Activated CD4-positive, alpha-beta T cell treated with anti-CD3 and anti-CD28 coated beads for 36 hours (primary cell): ENCODE measurements around the gene ADK. TPM values are rescaled to one million over a fixed set of nuclear protein-coding genes. Genes with fewer than 3 reads are reported as not detected.
A peak's percentile ranks its signal among the peaks of the same experiment; 100 is the strongest.
"Not testable (repeated sequence)": the region's sequence is repeated elsewhere in the genome, so short reads cannot be mapped to it uniquely, and the experiment has no call there.

Source experiments
- ATAC-seq: fragments of 200-7000 bp; cut with Tn5 transposase; one replicate; pipeline ENCODE4 v1.10.0; 2021; ENCODE audit warnings: mild to moderate bottlenecking, moderate library complexity
- CTCF ChIA-PET: fragments of 350-600 bp; sonication (Branson Sonifier 250); formaldehyde crosslinking; loops from one replicate; lab custom pipeline; 2021; ENCODE audit warnings: antibody characterized with exemption; lab: Charles Lee
- POLR2A ChIA-PET: fragments of 350-600 bp; sonication (Branson Sonifier 250); formaldehyde crosslinking; loops from one replicate; lab custom pipeline; 2021; ENCODE audit warnings: antibody characterized with exemption, inconsistent platforms; lab: Charles Lee
- DNase-seq: peaks from one replicate; pipeline ENCODE4 v3.0.0-alpha.2; 2020
- H3K27ac Mint-ChIP-seq: one replicate; pipeline ENCODE4 v1.8.0; 2021; ENCODE audit warnings: mixed read lengths
- H3K27me3 Mint-ChIP-seq: one replicate; pipeline ENCODE4 v1.8.0; 2021; ENCODE audit warnings: mixed read lengths
- H3K36me3 Mint-ChIP-seq: one replicate; pipeline ENCODE4 v1.8.0; 2021; ENCODE audit warnings: low read depth, mixed read lengths
- H3K4me1 Mint-ChIP-seq: one replicate; pipeline ENCODE4 v1.8.0; 2021; ENCODE audit warnings: mixed read lengths
- H3K4me3 Mint-ChIP-seq: one replicate; pipeline ENCODE4 v1.8.0; 2021; ENCODE audit warnings: mild to moderate bottlenecking, moderate library complexity, mixed read lengths
- H3K9me3 Mint-ChIP-seq: one replicate; pipeline ENCODE4 v1.8.0; 2021; ENCODE audit warnings: low read depth, mixed read lengths
- intact Hi-C, 2 experiments: fragments of 100-400 bp; cut with DNase I in 1 of 2; cut with micrococcal nuclease in 1 of 2; formaldehyde crosslinking; loops; one replicate each; pipeline versions ENCODE4 v1.14.2 to v1.15.1; 2022 to 2024; cut with DNase I, micrococcal nuclease
- total RNA-seq, 2 experiments: library from RNA; stranded (reverse); gene quantifications; one replicate each; pipeline ENCODE4 v1.2.3, GENCODE V29; 2021

The ADK gene
- total RNA-seq, 2 experiments from 2014 or later: 53.7 to 55.0 TPM

GRCh38 chr10:74450602-74451001 lies 299.6 kb downstream of the ADK start:
- H3K9me3 Mint-ChIP-seq: peaks cover 2% of the 10 kb centered on the region
- DNase-seq (no peak), ATAC-seq (no peak)
- intact Hi-C loops: loop anchor here in 1 of 2 experiments (1.0 kb wide), 2 partner anchors 50 to 135 kb away; no protein-coding TSS in a partner anchor
- H3K27me3 Mint-ChIP-seq: no peaks in the 10 kb centered on the region
- no peak overlapping the region for H3K27ac Mint-ChIP-seq
- no peak overlapping the region for H3K4me3 Mint-ChIP-seq
- peaks cover 8% of the 10 kb centered on the region for H3K4me1 Mint-ChIP-seq
- H3K36me3 Mint-ChIP-seq: peaks cover 5% of the 10 kb centered on the region
- ChIA-PET CTCF (no interaction called here), POLR2A (no interaction called here)

- Mint-ChIP-seq H3K36me3 (peaks cover 11% of the 10 kb centered on the region), H3K27ac (peak overlapping the region; percentile 77), H3K9me3 (peaks cover 7% of the 10 kb centered on the region), H3K4me3 (no peak overlapping the region), H3K27me3 (no peaks in the 10 kb centered on the region), H3K4me1 (peaks cover 8% of the 10 kb centered on the region)
- intact Hi-C loops: loop anchor here in 1 of 2 experiments (1.0 kb wide), 2 partner anchors 49 to 134 kb away; no protein-coding TSS in a partner anchor
- POLR2A ChIA-PET: no interaction called here
- DNase-seq: no peak
- CTCF ChIA-PET: interaction anchor here (1.2 kb wide), 1 partner anchor 31 kb away, joined by 3 read pairs; no protein-coding TSS in a partner anchor
- ATAC-seq: peak; percentile 47
These were observed 300.3 kb downstream of the ADK start for GRCh38 chr10:74451127-74451829.

- POLR2A ChIA-PET: interaction anchor here (0.7 kb wide), 1 partner anchor 114 kb away, joined by 4 read pairs; no protein-coding TSS in a partner anchor
- CTCF ChIA-PET: interaction anchor here (1.2 kb wide), 1 partner anchor 10 kb away, joined by 3 read pairs; no protein-coding TSS in a partner anchor
- Mint-ChIP-seq H3K4me1 (peaks cover 8% of the 10 kb centered on the region), H3K36me3 (peaks cover 18% of the 10 kb centered on the region), H3K9me3 (peaks cover 13% of the 10 kb centered on the region), H3K4me3 (no peak overlapping the region), H3K27me3 (no peaks in the 10 kb centered on the region), H3K27ac (no peak overlapping the region)
- ATAC-seq (no peak), DNase-seq (no peak)
- intact Hi-C loops: no loop called here
These were observed 302.1 kb downstream of the ADK start for GRCh38 chr10:74453169-74453568.

- peaks cover 13% of the 10 kb centered on the region for H3K9me3 Mint-ChIP-seq
- H3K4me3 Mint-ChIP-seq, intact Hi-C loops, POLR2A ChIA-PET, H3K27me3 Mint-ChIP-seq, CTCF ChIA-PET, H3K4me1 Mint-ChIP-seq, H3K27ac Mint-ChIP-seq, DNase-seq, ATAC-seq: not testable (repeated sequence)
- peaks cover 18% of the 10 kb centered on the region for H3K36me3 Mint-ChIP-seq
These were observed 306.5 kb downstream of the ADK start for GRCh38 chr10:74457478-74457877.

- peaks cover 11% of the 10 kb centered on the region for H3K9me3 Mint-ChIP-seq
These were observed 309.8 kb downstream of the ADK start for GRCh38 chr10:74460812-74461211.

GRCh38 chr10:74474022-74474713 lies 323.1 kb downstream of the ADK start:
- ChIA-PET CTCF (interaction anchor here (0.6 kb wide), 1 partner anchor 63 kb away, joined by 3 read pairs; no protein-coding TSS in a partner anchor), POLR2A (interaction anchor here (0.7 kb wide), 1 partner anchor 29 kb away, joined by 3 read pairs; no protein-coding TSS in a partner anchor)
- no peak for ATAC-seq
- no peaks in the 10 kb centered on the region for H3K27me3 Mint-ChIP-seq
- no peak for DNase-seq
- H3K36me3 Mint-ChIP-seq: peaks cover 27% of the 10 kb centered on the region
- no peak overlapping the region for H3K4me3 Mint-ChIP-seq
- no peaks in the 10 kb centered on the region for H3K9me3 Mint-ChIP-seq
- H3K27ac Mint-ChIP-seq: no peak overlapping the region
- intact Hi-C loops: no loop called here
- H3K4me1 Mint-ChIP-seq: no peaks in the 10 kb centered on the region

More at GRCh38 chr10:74460812-74461211, 309.8 kb downstream of the ADK start:
- DNase-seq: no peak
- no peak for ATAC-seq
- CTCF ChIA-PET: no interaction called here
- intact Hi-C loops: no loop called here
- H3K27ac Mint-ChIP-seq: no peak overlapping the region
- peaks cover 12% of the 10 kb centered on the region for H3K36me3 Mint-ChIP-seq
- no peak overlapping the region for H3K4me3 Mint-ChIP-seq
- POLR2A ChIA-PET: no interaction called here
- peaks cover 2% of the 10 kb centered on the region for H3K4me1 Mint-ChIP-seq
- H3K27me3 Mint-ChIP-seq: no peaks in the 10 kb centered on the region

GRCh38 chr10:74476162-74476706 lies 325.2 kb downstream of the ADK start:
- peaks cover 22% of the 10 kb centered on the region for H3K36me3 Mint-ChIP-seq
- H3K27me3 Mint-ChIP-seq, H3K4me1 Mint-ChIP-seq, CTCF ChIA-PET, H3K4me3 Mint-ChIP-seq, intact Hi-C loops, ATAC-seq, H3K27ac Mint-ChIP-seq, H3K9me3 Mint-ChIP-seq, DNase-seq, POLR2A ChIA-PET: not testable (repeated sequence)

- Mint-ChIP-seq H3K9me3 (peaks cover 6% of the 10 kb centered on the region), H3K36me3 (peaks cover 34% of the 10 kb centered on the region), H3K4me1 (no peaks in the 10 kb centered on the region), H3K27me3 (no peaks in the 10 kb centered on the region), H3K27ac (no peak overlapping the region), H3K4me3 (no peak overlapping the region)
- no peak for ATAC-seq
- no peak for DNase-seq
- CTCF ChIA-PET: no interaction called here
- intact Hi-C loops: no loop called here
- POLR2A ChIA-PET: no interaction called here
These were observed 329.8 kb downstream of the ADK start for GRCh38 chr10:74480778-74481177.

- peaks cover 30% of the 10 kb centered on the region for H3K36me3 Mint-ChIP-seq
- ChIA-PET POLR2A (no interaction called here), CTCF (no interaction called here)
- intact Hi-C loops: no loop called here
- H3K4me3 Mint-ChIP-seq: no peak overlapping the region
- DNase-seq (no peak), ATAC-seq (no peak)
- no peaks in the 10 kb centered on the region for H3K27me3 Mint-ChIP-seq
- H3K4me1 Mint-ChIP-seq: no peaks in the 10 kb centered on the region
- H3K27ac Mint-ChIP-seq: no peak overlapping the region
- H3K9me3 Mint-ChIP-seq: peaks cover 6% of the 10 kb centered on the region
These were observed 332.3 kb downstream of the ADK start for GRCh38 chr10:74483356-74483755.

- no peaks in the 10 kb centered on the region for H3K4me1 Mint-ChIP-seq
- intact Hi-C loops: no loop called here
- H3K27me3 Mint-ChIP-seq: no peaks in the 10 kb centered on the region
- H3K36me3 Mint-ChIP-seq: peaks cover 26% of the 10 kb centered on the region
- peaks cover 6% of the 10 kb centered on the region for H3K9me3 Mint-ChIP-seq
- H3K27ac Mint-ChIP-seq: no peak overlapping the region
- H3K4me3 Mint-ChIP-seq: no peak overlapping the region
- ChIA-PET CTCF (no interaction called here), POLR2A (no interaction called here)
- ATAC-seq: no peak
- DNase-seq: no peak
These were observed 334.3 kb downstream of the ADK start for GRCh38 chr10:74485283-74485682.

GRCh38 chr10:74486659-74487058 lies 335.6 kb downstream of the ADK start:
- H3K9me3 Mint-ChIP-seq: peaks cover 4% of the 10 kb centered on the region
- no peaks in the 10 kb centered on the region for H3K27me3 Mint-ChIP-seq
- intact Hi-C loops: no loop called here
- H3K27ac Mint-ChIP-seq: no peak overlapping the region
- POLR2A ChIA-PET: interaction anchor here (0.7 kb wide), 1 partner anchor 30 kb away, joined by 6 read pairs; no protein-coding TSS in a partner anchor
- DNase-seq: no peak
- CTCF ChIA-PET: no interaction called here
- H3K4me3 Mint-ChIP-seq: no peak overlapping the region
- peaks cover 2% of the 10 kb centered on the region for H3K4me1 Mint-ChIP-seq
- H3K36me3 Mint-ChIP-seq: peaks cover 21% of the 10 kb centered on the region
- no peak for ATAC-seq
